GM12878 (cell line): ENCODE measurements around the gene RADIL. TPM values are rescaled to one million over a fixed set of nuclear protein-coding genes. Genes with fewer than 3 reads are reported as not detected.

Experiments
- E2F4 ChIP-seq: IDR thresholded peaks from 2 replicates; pipeline ENCODE4 v1.6.1; 2012; ENCODE audit warnings: low read depth, low read length, improper control_type of control experiment
- EP300 ChIP-seq, 2 experiments: fragments of 150-350 bp in 1 of 2; IDR thresholded peaks; 2 replicates each; pipeline ENCODE4 v1.6.1; 2011 to 2012; ENCODE audit warnings: low read depth in 2 of 2, low read length in 2 of 2, borderline replicate concordance in 1 of 2, improper control_type of control experiment in 1 of 2, inconsistent platforms in 1 of 2; ENCODE audit not compliant: control insufficient read depth in 1 of 2
- HCFC1 ChIP-seq: fragments of 150-350 bp; IDR thresholded peaks from 2 replicates; pipeline ENCODE4 v1.6.1; 2014; ENCODE audit warnings: low read length
- MXI1 ChIP-seq: fragments of 150-350 bp; IDR thresholded peaks from 2 replicates; pipeline ENCODE4 v1.6.1; 2011; ENCODE audit warnings: low read depth, mild to moderate bottlenecking, inconsistent platforms, low read length, improper control_type of control experiment
- PKNOX1 ChIP-seq: fragments of 450-650 bp; IDR thresholded peaks from 2 replicates; pipeline ENCODE4 v1.6.1; 2016; ENCODE audit warnings: mild to moderate bottlenecking
- POU2F2 ChIP-seq: IDR thresholded peaks from 3 replicates; pipeline ENCODE4 v1.6.1; 2011; ENCODE audit warnings: low read depth, mild to moderate bottlenecking, low read length, borderline replicate concordance
- SKIL ChIP-seq: fragments of 450-650 bp; IDR thresholded peaks from 2 replicates; pipeline ENCODE4 v1.6.1; 2017; ENCODE audit warnings: mild to moderate bottlenecking, low read depth, inconsistent platforms; ENCODE audit not compliant: poor library complexity, severe bottlenecking
- SMC3 ChIP-seq: IDR thresholded peaks from 2 replicates; pipeline ENCODE4 v1.6.1; 2011; ENCODE audit warnings: low read length, improper control_type of control experiment, borderline replicate concordance
- ZBED1 ChIP-seq: IDR thresholded peaks from 2 replicates; pipeline ENCODE4 v1.6.1; 2016; ENCODE audit warnings: borderline replicate concordance
- polyA plus RNA-seq, 11 experiments: library from polyadenylated mRNA; depleted of rRNA in 4 of 11; unstranded in 6 of 11; stranded (reverse) in 5 of 11; fragments of >200 nt; fragmentation: Nextera tagmentation in 4 of 11; fragmentation: Illumina TruSeq in 1 of 11; extraction: Ambion mirVana in 4 of 11; extraction: Trizol in 1 of 11; gene quantifications; 1 replicate in 1 of 11; 2 replicates in 10 of 11; pipeline versions ENCODE4 v1.2.1 to v1.2.3, GENCODE V29; 2011 to 2016; ENCODE audit warnings: inconsistent platforms in 2 of 11, missing spikeins in 2 of 11, low read depth in 1 of 11
- total RNA-seq, 4 experiments: library from RNA; depleted of rRNA in 3 of 4; stranded (reverse); fragments of >200 nt in 3 of 4; fragmentation: Illumina TruSeq in 1 of 4; extraction: Trizol in 1 of 4; gene quantifications; 2 replicates each; pipeline versions ENCODE4 v1.2.1 to v1.2.3, GENCODE V29; 2013 to 2021

RADIL gene
- total and polyA plus RNA-seq, 10 of the 15 experiments (the other 5 are each of a cell fraction or from before 2014, with no cell fraction given) = 0.05 to 0.06 TPM; not detected in 8

- no peak for TF ChIP-seq E2F4
- TF ChIP-seq MXI1 = no peak
- no peak for TF ChIP-seq ZBED1
- TF ChIP-seq HCFC1 = no peak
- TF ChIP-seq EP300 (IDR thresholded peaks at IDR 0.05; ENCODE audit: borderline replicate concordance in 1 of 2, control insufficient read depth in 1 of 2, low read depth in 2 of 2, low read length in 2 of 2) = no peak
- TF ChIP-seq SKIL = no peak
- TF ChIP-seq POU2F2 = no peak
- no peak for TF ChIP-seq PKNOX1
- no peak for TF ChIP-seq SMC3
- TF ChIP-seq, all 136 proteins: peak for 0
Observed at GRCh38 chr7:4798706-4799235, 84.7 kb downstream of the RADIL start (continued).
